Activated naive CD4-positive, alpha-beta T cell treated with anti-CD3 and anti-CD28 coated beads, Interleukin-2, amount 50 U/mL, for 16 hours (primary cell): Measurements from ENCODE around the gene SLC25A23.
"Not testable (repeated sequence)": the region's sequence is repeated elsewhere in the genome, so short reads cannot be mapped to it uniquely, and the experiment has no call there.

ENCODE experiments used
- DNase-seq: peaks from one replicate; pipeline ENCODE4 v3.0.0-alpha.2; 2020

The SLC25A23 gene

GRCh38 chr19:6424195-6424938 is 35.2 kb downstream of the SLC25A23 start, which contains the start of gene KHSRP:
TSS of gene KHSRP (minus strand) at chr19:6424811. CDS start at chr19:6424701, 110 bp downstream.
- DNase-seq, result peak; percentile 52

DNA sequence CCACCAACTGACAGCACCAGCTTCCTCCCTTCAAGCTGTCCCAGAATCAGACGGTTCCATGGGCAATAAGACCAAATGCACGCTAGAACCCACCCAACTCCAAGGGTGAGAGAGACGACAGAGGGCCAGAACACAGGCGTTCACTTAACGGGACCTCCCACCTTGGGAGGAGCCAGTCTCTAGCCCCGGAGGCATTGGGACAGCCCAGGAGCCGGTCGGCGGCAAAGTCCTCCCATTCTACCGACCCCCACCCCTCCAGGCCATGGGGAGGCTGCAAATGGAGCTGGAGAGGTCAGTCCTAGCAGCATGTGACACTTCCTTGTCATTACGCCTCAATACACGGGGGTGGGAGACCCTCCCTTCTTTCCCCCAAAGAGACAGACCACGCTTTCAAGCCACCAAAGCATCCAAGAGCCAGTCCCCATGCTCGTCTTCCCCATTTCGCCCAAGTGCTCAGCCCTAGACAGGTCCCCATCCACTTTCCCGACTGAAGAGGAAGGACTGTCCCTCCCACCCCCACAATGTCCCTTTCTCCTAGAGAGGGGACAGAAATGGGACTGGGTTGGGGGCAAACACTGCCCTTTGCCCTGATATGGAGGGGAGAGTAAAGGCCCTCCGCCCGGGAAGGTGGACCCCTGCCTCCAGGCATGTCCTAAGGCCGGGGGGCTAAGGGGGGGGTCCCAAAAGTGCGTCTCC is 35.9 kb downstream of the SLC25A23 start:
- peak; percentile 48 for DNase-seq

GRCh38 chr19:6421075-6422014 is 38.2 kb downstream of the SLC25A23 start:
- no peak for DNase-seq

DNA sequence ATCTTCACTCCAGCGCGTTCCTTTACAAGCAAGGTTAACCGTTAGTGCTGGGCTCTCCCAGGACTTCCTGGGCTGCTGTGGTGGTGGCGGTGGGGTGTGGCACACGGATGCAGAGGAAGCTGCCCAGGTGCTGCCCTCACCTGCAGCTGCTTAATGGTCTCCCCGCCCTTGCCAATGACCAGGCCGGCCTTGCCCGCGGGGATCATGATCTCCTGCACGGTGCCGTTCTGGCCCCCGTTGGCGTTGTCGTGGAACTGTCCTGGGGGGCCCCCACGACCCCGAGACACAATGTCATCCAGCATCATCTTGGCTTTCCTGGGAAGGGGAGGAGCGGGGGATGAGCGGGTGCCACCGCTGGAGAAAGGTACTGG is 41.0 kb downstream of the SLC25A23 start:
- DNase-seq, result no peak

DNA sequence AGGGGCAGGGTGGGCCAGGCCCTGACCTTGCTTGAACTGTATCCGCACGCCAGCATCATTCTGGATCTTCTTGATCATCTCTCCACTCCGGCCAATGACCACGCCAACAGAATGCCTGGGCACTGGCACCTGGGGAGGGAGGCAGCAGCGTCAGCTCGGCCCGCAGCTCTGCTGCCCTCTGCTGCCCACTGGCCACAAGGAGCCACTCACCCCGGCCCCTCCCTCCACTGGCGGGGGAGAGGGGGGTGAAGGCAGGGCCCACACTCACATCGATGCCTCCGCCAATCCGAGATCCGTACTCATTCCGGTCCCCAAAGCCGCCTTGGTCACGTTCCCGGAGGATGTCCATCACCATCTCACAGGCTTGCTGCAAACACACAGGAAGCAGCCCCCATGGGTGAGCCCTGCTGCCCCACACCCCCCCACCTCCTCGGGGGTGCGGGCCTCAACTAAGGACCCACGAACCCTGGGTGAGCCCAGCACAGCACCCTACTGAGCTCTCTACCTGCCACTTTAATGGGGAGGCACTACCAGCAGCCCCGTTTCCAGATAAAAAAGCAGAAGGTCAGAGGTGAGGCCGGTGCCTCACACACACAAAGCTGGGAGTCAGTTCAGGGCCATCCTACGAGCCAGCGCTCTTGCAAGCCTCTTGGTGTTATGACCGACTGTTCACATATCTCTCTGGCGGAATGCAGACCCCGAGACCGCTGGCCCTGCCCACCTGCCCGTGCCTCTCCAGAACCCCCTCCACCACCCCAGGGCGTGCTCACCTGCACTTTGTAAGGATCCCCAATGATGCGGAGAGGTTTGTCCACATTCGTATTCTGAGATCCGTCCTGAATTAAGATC is 41.7 kb downstream of the SLC25A23 start:
- no peak for DNase-seq

GRCh38 chr19:6416658-6417405 is 42.8 kb downstream of the SLC25A23 start:
- no peak for DNase-seq

- no peak for DNase-seq
Measured at GRCh38 chr19:6415591-6416190, 43.9 kb downstream of the SLC25A23 start.

- no peak for DNase-seq
Measured at GRCh38 chr19:6414793-6415590, 44.6 kb downstream of the SLC25A23 start.

- DNase-seq, result no peak
Measured at GRCh38 chr19:6413721-6414643, 45.6 kb downstream of the SLC25A23 start.

DNA sequence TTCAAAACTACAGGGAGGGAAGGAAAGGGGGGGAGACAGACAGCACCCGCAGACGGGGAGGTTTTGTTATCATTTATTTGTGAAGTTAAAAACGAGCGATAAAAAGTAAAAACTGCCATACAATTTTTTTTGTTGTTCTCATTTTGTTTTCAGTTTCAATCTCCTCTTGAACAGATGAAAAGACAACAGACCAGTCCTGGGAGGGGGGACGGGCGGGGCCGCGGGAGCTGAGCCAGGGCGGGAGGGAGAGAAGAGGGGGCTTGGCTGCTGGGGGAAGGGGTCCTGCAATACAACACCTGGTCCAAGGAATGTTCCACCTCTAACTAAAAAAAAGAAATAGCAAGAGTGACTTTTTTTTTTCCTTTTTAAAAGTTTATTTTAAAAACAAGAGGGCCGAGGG is 46.3 kb downstream of the SLC25A23 start:
- no peak for DNase-seq

DNA sequence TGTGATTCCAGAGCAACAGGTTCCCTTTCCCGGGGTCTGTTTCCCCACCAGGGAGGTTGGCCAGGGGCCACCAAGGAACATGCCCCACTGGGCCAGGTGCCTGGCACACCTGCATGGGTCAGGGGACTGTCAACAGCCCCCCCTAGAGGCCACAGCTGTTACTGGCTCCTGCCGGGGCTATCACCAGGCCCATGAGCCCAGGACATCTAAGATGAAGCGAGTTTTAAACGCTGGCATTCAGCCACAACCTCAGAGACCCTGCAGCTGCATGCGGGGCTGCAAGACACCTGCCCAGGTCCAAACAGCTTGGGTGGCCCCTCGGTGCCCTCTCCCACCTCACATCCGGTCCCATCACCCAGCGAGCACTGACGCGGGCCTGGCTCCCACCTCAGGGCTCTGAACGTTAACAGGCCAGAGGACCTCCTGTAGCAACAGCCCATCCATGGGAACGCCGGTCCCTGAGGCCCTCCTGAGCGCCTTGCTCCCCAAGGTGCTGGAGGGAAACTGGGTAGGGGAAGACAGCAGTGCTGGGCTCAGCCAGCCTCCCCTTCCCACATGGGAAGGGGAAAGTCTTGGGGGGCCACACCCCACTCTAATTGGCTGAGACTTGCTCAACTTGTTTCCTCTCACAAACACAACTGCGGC is 47.0 kb downstream of the SLC25A23 start:
- DNase-seq, result peak; percentile 56

DNA sequence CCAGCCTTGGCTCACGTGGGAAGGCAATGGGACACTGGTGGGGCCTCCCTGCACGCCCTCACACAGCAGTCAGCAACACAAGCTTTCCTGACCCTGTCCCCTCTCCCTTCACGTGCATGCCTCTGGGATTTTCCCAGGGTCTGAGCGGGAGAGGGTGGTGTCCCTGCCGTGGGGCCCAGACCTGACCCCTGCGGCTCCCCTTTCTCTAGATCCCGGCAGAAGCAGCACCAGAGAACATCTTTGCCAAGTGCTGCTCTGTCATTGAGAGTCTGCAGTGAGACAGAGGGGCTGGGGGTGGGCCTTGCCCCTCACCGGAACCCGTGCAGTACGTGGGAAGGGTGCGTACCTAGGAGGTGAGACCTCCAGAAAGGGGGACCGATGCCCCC is 47.5 kb downstream of the SLC25A23 start:
- no peak for DNase-seq

GRCh38 chr19:6409346-6409745 is 50.2 kb downstream of the SLC25A23 start:
- no peak for DNase-seq

GRCh38 chr19:6406401-6406800 is 53.2 kb downstream of the SLC25A23 start:
- no peak for DNase-seq

DNA sequence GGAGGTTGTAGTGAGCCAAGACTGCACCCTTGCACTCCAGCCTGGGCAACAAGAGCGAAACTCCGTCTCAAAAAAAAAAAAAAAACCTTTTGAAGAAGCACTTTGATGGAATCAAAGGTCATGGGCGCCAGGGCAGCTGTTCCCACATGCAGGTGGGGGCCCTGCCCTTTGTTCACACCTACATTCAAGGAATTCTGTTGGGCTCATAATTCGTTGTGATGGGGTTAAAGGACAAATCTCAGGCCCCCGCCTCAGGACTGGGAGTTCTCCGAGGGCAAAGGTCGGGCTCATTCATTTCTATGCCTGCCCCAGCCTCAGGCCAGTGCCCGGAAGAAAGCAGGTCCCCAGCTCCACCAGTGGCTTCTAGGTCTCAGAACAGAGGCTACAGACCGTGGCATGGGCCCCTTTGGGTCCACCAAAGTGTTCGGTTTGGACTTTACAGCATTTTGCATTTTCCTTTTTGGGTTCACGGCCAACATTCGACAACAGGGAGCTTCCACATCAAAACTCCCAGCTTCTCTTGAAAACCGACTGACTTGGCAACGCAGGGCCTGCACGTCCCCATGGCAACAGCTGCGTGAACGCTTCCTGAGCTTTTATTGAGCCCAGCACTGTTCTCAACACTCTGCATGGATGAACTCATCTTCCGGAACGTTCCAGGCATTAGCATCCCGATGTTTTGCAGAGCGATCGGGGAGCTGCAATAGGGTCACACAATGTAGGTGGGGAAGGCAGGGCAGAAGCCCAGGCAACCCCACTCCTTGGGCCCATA is 56.6 kb downstream of the SLC25A23 start:
- no peak for DNase-seq

DNA sequence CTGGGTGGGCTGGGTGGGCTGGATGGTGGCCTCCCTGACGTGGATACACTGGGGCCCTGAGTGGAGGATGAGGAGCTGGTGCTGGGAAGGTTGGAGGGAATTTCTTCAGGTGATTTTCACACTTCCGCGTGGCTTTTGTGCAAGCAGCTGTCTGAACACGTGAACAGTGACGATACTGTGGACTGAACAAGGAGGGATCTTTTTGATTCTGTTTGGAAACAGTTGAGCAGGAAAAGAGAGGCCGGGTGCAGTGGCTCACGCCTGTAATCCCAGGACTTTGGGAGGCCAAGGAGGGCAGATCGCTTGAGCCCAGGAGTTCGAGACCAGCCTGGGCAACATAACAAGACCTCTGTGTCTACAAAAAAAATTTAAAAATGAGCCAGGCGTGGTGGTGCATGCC is 57.5 kb downstream of the SLC25A23 start:
- no peak for DNase-seq

DNA sequence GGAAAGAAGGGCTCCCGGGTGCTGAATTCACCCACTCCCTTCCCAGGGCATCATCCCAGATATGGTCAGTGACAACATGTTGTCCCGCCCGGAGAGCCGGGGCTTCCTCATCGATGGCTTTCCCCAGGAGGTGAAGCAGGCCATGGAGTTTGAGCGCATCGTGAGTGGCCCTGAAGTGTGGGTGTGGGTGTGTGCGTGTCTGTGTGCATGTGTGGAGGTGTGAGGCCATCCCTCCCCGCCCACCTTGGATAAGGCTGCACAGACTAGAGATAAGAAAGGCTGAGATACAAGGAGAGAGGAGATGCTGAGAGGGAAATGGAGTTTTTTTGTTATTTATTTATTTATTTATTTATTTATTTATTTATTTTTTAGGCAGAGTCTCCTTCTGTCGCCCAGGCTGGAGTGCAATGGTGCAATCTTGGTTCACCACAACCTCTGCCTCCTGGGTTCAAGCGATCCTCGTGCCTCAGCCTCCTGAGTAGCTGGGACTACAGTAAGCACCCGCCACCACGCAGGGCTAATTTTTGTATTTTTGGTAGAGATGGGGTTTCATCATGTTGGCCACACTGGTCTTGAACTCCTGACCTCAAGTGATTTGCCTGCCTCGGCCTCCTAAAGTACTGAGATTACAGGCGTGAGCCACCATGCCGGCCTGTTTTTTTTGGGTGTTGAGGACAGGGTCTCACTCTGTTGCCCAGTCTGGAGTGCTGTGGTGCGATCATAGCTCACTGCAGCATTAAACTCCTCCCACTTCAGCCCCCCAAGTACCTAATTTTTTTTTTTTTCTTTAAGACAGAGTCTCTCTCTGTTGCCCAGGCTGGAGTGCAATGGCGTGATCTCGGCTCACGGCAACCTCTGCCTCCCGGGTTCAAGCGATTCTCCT is 59.3 kb downstream of the SLC25A23 start:
- not testable (repeated sequence) for DNase-seq
